ENCODE measurements around the gene SRM.
A peak's percentile ranks its signal among the peaks of the same experiment; 100 is the strongest.
"Not testable (repeated sequence)": the region's sequence is repeated elsewhere in the genome, so short reads cannot be mapped to it uniquely, and the experiment has no call there.

The SRM gene

DNA sequence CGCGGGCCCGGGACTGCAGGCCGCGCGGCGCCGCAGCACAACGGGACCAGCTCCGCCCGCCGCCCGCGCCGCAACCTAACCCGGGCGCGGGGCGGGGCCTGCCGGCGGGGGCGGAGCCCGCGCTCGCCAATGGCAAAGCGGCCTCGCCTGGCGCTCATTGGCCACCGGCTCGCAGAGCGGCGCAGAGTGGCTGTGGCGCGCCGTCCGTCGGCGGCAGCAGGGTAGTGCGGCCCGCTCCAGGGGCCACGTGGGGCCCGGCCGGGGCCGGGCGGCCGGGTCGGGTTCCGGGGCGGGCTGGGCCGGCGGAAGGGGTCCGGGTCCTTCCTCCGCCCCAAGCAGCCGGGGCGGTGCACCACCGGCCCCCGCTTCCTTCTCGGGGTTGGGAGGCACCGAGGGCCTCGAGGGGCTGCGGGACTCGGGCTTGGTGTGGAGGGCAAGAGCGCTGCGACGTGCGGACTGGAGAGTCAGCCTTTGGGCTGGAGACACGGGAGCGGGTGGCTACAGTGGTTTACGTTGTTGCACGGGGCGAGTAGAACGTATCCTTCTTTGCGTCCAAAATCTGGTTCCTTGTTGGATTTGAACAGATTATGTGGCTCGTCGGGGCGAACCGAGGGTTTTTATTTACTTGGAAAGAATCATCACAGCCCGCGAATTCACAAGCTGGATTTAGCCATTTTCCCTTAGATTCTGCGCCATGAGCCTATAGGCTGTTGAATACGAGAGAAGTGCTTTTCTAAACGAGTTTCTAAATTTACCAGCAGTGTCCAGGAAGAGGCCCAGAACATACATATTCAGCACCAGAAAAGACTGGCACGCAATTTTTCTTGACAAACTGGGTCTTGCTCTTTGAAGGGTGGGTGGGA is at the start of gene SRM:
SRM (minus strand) TSS at position 51 of the 863 bp plus-strand sequence. CDS start 75 bp downstream, outside the sequence.
- H3K36me3 Mint-ChIP-seq (ENCODE audit: low read depth), result peaks cover 16% of the 10 kb centered on the region
- H3K27ac Mint-ChIP-seq, result peak within 1 kb of the TSS; percentile 85
- H3K4me3 Mint-ChIP-seq, result peak within 1 kb of the TSS; percentile 97
- H3K9me3 Mint-ChIP-seq, result no peaks in the 10 kb centered on the region
- peaks cover 31% of the 10 kb centered on the region for H3K4me1 Mint-ChIP-seq (ENCODE audit: low read depth)
- no peaks in the 10 kb centered on the region for H3K27me3 Mint-ChIP-seq (ENCODE audit: low read depth)

DNA sequence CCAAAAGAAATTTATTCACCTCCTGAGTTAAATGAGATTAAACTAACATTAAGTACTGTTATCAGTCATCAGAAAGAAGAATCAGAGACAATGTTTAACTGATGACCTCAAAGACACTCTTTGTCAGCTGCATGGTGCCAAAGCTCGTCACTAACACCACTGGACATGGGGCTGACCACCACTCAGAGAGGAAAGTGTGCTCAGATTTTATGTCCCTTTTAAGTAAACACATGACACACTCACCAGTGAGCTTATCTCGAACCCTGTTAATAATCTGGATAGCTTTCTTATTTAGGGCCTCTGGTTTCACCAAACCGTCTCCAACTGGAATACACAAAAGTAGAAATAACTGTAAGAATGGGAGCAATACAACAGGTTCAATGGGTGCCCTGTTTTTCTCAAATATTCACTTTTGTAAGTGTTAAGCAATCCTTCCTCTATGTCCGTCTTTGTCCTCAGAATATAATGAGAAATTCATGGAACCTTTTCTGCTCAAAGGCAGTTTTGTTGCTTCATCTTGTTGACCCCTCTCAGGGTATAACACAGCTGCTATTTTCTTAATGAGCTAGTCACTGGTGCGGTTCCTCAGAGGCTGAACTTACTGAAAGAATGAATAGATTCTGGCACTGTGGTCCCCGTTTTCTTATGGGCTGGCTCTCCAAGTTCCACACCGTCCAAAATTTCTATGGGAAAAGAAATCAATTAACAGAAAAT is 49.4 kb upstream of the SRM start:
- Mint-ChIP-seq H3K27ac (no peak overlapping the region), H3K4me3 (no peak overlapping the region), H3K9me3 (no peaks in the 10 kb centered on the region), H3K27me3 (ENCODE audit: low read depth) (no peaks in the 10 kb centered on the region), H3K4me1 (ENCODE audit: low read depth) (no peaks in the 10 kb centered on the region), H3K36me3 (ENCODE audit: low read depth) (peaks cover 31% of the 10 kb centered on the region)

DNA sequence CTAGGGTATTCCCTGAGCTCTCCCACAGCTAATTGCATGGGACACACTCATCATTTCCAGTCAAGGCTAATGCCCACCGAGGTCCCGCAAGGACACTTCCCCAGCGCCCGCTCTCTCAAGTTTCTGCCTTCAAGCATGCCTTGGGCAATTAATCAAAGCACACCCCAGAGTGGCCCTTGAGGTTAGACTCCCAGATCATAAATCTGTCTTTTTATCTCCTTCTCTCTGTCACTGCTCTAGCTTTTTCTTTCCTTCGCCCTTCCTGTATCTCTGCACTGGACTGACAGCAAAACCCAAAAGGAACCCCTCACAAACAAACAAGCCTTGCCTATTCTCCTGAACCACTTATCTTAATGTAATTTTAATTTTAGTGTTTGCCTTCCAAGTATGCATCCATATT is 47.8 kb upstream of the SRM start:
- no peak overlapping the region for H3K27ac Mint-ChIP-seq
- H3K4me1 Mint-ChIP-seq (ENCODE audit: low read depth), result no peaks in the 10 kb centered on the region
- no peaks in the 10 kb centered on the region for H3K27me3 Mint-ChIP-seq (ENCODE audit: low read depth)
- H3K9me3 Mint-ChIP-seq, result no peaks in the 10 kb centered on the region
- peaks cover 28% of the 10 kb centered on the region for H3K36me3 Mint-ChIP-seq (ENCODE audit: low read depth)
- H3K4me3 Mint-ChIP-seq, result no peak overlapping the region

DNA sequence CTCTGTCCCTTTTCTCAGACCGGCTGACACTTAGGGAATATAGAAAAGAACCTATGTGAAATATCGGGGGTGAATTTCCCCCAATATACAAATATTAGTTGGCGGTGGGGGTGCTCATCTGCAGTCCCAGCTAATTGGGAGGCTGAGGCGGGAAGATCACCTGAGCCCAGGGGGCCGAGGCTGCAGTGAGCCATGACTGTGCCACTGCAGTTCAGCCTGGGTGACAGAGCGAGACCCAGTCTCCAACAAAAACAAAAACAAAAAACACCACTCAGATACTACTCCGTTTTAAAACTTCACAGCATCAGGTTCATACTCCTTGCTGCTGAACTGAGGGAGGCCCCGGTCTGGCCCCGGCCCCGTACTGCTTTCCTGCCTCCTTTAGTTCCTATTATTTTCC is 45.8 kb upstream of the SRM start:
- Mint-ChIP-seq H3K27ac (no peak overlapping the region), H3K4me3 (no peak overlapping the region), H3K4me1 (ENCODE audit: low read depth) (peaks cover 3% of the 10 kb centered on the region), H3K9me3 (no peaks in the 10 kb centered on the region), H3K27me3 (ENCODE audit: low read depth) (no peaks in the 10 kb centered on the region), H3K36me3 (ENCODE audit: low read depth) (peaks cover 25% of the 10 kb centered on the region)

DNA sequence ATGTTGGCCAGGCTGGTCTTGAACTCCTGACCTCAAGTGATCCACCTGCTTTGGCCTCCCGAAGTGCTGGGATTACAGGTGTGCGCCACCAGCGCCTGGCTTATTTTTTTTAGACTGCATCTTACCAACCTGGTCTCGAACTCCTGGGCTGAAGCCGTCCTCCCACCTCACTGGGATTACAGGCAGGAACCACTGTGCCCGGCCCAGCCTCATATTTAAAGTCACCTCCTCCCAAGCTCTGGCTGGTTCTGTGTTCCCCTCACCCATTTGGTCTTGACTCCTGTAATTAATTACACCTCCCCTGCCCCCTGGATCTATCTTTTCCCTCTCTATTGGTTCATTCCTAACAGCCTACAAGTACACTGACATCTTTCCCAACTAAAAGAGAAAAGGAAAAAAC is 41.5 kb upstream of the SRM start:
- peaks cover 16% of the 10 kb centered on the region for H3K4me1 Mint-ChIP-seq (ENCODE audit: low read depth)
- H3K27me3 Mint-ChIP-seq (ENCODE audit: low read depth), result no peaks in the 10 kb centered on the region
- peak overlapping the region; percentile 8 for H3K27ac Mint-ChIP-seq
- H3K4me3 Mint-ChIP-seq, result peak overlapping the region; percentile 69
- H3K9me3 Mint-ChIP-seq, result no peaks in the 10 kb centered on the region
- peaks cover 4% of the 10 kb centered on the region for H3K36me3 Mint-ChIP-seq (ENCODE audit: low read depth)

DNA sequence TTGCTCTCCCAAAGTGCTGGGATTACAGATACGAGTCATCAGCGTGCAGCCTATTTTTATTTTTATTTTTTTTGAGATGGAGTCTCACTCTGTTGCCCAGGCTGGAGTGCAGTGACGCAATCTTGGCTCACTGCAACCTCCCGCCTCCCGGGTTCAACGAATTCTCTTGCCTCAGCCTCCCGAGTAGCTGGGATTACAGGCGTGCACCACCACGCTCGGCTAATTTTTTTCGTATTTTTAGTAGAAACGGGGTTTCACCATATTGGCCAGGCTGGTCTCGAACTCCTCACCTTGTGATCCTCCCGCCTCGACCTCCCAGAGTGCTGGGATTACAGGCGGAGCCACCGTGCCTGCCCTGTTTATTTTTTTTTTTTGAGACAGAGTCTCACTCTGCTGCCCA is 41.0 kb upstream of the SRM start:
- not testable (repeated sequence) for H3K9me3 Mint-ChIP-seq; H3K27ac Mint-ChIP-seq; H3K36me3 Mint-ChIP-seq (ENCODE audit: low read depth); H3K27me3 Mint-ChIP-seq (ENCODE audit: low read depth); H3K4me3 Mint-ChIP-seq
- peaks cover 16% of the 10 kb centered on the region for H3K4me1 Mint-ChIP-seq (ENCODE audit: low read depth)

DNA sequence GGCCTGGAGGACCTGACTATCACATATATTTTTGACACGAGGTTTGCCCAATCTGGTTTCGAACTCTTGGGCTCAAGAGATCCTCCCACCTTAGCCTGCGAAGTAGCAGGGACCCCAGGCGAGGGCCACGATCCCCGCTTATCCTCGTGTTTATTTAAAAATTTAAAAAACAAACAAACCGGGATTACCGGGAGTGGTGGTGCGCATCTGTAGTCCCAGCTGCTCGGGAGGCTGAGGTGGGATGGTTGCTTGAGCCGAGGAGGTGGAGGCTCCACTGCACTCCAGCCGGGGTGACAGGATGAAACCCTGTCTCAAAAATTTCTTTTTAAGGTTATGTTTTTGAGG is 40.3 kb upstream of the SRM start:
- Mint-ChIP-seq H3K36me3 (ENCODE audit: low read depth) (peaks cover 4% of the 10 kb centered on the region), H3K4me1 (ENCODE audit: low read depth) (peaks cover 16% of the 10 kb centered on the region), H3K27ac (peak overlapping the region; percentile 95), H3K9me3 (no peaks in the 10 kb centered on the region), H3K27me3 (ENCODE audit: low read depth) (no peaks in the 10 kb centered on the region), H3K4me3 (peak overlapping the region; percentile 97)

DNA sequence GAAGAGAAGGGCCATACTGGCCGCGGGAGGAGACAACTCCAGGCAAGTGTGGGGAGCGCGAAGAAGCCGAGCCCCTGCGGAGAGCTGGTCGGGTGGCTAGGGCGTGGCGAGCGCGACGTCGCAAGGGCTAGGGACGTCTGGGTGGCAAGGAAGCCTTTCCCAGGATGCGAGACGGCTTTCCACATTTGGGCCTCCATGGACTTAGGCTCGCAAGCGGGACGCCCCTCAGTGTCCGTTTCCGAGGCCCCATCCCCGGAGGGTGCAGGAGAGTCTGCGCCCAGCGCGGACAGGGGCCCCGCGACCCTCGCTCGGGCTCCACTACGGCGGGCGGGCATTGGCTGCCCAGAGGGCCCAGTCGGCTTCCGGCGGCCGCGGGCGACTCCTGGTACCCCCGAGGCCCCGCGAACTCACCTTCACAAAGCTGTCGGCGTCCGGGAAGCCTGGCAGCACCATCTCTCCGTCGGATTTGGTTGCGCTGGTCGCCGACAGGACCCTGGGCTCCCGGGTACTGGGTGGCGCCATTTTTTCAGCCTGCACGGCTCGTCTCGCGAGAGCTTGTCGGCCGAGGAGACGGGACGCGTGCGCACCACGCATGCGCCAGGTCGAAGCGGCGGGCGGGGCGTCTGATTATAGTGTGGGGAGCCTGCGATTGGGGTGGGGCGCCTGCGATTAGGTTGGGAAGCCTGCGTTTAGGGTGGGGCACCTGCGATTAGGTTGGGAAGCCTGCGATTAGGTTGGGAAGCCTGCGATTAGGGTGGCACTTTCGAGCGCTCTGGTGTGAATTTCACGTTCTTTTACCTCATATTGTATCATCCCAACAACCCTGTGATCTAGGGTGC is 39.7 kb upstream of the SRM start, which contains the start of gene EXOSC10:
EXOSC10 (minus strand) TSS at position 560 of the 839 bp plus-strand sequence; CDS start at position 522, 38 bp downstream.
- peak within 1 kb of the TSS; percentile 95 for H3K27ac Mint-ChIP-seq
- H3K4me3 Mint-ChIP-seq, result peak within 1 kb of the TSS; percentile 97
- peaks cover 4% of the 10 kb centered on the region for H3K36me3 Mint-ChIP-seq (ENCODE audit: low read depth)
- H3K9me3 Mint-ChIP-seq, result no peaks in the 10 kb centered on the region
- no peaks in the 10 kb centered on the region for H3K27me3 Mint-ChIP-seq (ENCODE audit: low read depth)
- peaks cover 16% of the 10 kb centered on the region for H3K4me1 Mint-ChIP-seq (ENCODE audit: low read depth)

DNA sequence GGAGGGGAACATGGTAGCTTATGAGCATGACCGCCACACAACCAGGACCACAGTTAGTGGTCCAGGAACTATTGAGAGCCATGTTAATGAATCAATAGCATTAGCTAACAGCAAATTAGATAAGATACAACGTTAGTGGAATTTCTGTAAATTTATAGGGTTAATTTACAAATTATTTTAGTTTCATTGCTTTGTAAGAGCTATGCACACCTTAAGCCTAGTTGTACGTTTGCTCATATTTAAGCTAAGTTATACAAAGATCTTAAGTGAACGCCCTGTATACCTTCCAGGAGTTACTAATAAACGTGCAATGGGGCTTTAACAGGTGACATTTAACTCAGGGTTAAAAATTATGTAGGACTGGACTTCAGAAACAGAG is 39.1 kb upstream of the SRM start:
- peak overlapping the region; percentile 97 for H3K4me3 Mint-ChIP-seq
- H3K9me3 Mint-ChIP-seq, result no peaks in the 10 kb centered on the region
- H3K27ac Mint-ChIP-seq, result peak overlapping the region; percentile 91
- no peaks in the 10 kb centered on the region for H3K27me3 Mint-ChIP-seq (ENCODE audit: low read depth)
- H3K4me1 Mint-ChIP-seq (ENCODE audit: low read depth), result peaks cover 16% of the 10 kb centered on the region
- peaks cover 4% of the 10 kb centered on the region for H3K36me3 Mint-ChIP-seq (ENCODE audit: low read depth)

DNA sequence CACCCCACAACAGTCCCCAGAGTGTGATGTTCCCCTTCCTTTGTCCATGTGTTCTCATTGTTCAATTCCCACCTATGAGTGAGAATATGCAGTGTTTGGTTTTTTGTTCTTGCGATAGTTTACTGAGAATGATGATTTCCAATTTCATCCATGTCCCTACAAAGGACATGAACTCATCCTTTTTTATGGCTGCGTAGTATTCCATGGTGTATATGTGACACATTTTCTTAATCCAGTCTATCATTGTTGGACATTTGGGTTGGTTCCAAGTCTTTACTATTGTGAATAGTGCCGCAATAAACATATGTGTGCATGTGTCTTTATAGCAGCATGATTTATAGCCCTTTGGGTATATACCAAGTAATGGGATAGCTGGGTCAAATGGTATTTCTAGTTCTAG is 24.0 kb upstream of the SRM start:
- H3K27ac Mint-ChIP-seq, result not testable (repeated sequence)
- H3K36me3 Mint-ChIP-seq (ENCODE audit: low read depth), result peaks cover 47% of the 10 kb centered on the region

DNA sequence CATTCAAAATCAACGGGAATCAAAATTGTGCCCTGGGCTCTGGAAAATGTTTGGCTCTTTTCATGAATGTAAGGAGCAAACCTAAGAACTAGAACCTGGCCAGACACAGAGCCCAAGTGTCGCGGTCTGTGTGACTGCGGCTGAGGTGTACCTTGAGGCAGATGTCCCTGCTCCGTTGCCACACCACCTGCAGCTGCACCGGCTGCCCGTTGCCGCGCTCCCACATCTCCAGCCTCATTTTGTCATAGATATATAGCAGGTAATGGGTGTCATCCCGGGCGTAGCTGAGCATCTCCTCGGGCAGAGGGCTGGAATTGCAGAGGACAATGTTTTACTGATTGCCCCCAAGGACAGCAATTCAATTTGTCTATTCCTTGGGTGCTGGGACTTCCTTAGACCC is 21.1 kb upstream of the SRM start:
- Mint-ChIP-seq H3K9me3 (no peaks in the 10 kb centered on the region), H3K4me3 (no peak overlapping the region), H3K36me3 (ENCODE audit: low read depth) (peaks cover 44% of the 10 kb centered on the region), H3K27ac (no peak overlapping the region), H3K27me3 (ENCODE audit: low read depth) (no peaks in the 10 kb centered on the region), H3K4me1 (ENCODE audit: low read depth) (no peaks in the 10 kb centered on the region)

More for the DNA sequence above, 24.0 kb upstream of the SRM start:
- not testable (repeated sequence) for H3K4me1 Mint-ChIP-seq (ENCODE audit: low read depth); H3K4me3 Mint-ChIP-seq; H3K9me3 Mint-ChIP-seq; H3K27me3 Mint-ChIP-seq (ENCODE audit: low read depth)

DNA sequence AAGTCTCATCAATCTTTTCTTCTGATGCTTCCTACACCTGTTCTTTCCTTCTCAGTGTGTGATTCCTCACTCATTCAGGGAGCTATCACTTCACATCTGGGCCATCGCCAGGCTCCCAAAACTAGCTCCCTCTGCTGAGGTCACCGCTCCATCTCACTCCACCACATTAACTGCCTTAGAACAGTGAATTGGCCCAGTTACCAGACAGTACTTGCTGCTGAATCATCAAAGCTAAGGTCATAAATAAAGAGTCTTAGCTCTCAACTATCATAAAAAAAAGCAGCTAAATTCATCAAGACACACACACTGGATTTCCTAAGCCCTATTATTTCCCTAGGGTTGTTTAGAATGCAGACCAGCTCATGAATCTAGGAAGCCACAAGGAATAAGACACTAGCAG is 18.8 kb upstream of the SRM start:
- H3K27me3 Mint-ChIP-seq (ENCODE audit: low read depth), result no peaks in the 10 kb centered on the region
- peaks cover 46% of the 10 kb centered on the region for H3K36me3 Mint-ChIP-seq (ENCODE audit: low read depth)
- H3K27ac Mint-ChIP-seq, result no peak overlapping the region
- no peaks in the 10 kb centered on the region for H3K4me1 Mint-ChIP-seq (ENCODE audit: low read depth)
- H3K4me3 Mint-ChIP-seq, result no peak overlapping the region
- H3K9me3 Mint-ChIP-seq, result no peaks in the 10 kb centered on the region

DNA sequence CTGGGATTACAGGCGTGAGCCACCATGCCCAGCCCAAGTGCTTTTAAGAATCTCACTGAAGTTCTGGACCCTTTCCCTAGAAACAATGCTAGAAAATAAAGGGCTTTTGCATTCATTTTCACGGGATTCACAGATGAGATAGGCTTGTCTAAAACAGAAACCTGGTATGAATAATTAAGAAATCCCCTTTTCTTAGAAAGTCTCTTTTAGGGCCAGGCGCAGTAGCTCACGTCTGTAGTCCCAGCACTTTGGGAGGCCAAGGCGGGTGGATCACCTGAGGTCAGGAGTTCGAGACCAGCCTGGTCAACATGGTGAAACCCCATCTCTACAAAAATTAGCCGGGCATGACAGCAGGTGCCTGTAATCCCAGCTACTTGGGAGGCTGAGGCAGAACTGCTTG is 13.6 kb upstream of the SRM start:
- not testable (repeated sequence) for H3K27ac Mint-ChIP-seq

DNA sequence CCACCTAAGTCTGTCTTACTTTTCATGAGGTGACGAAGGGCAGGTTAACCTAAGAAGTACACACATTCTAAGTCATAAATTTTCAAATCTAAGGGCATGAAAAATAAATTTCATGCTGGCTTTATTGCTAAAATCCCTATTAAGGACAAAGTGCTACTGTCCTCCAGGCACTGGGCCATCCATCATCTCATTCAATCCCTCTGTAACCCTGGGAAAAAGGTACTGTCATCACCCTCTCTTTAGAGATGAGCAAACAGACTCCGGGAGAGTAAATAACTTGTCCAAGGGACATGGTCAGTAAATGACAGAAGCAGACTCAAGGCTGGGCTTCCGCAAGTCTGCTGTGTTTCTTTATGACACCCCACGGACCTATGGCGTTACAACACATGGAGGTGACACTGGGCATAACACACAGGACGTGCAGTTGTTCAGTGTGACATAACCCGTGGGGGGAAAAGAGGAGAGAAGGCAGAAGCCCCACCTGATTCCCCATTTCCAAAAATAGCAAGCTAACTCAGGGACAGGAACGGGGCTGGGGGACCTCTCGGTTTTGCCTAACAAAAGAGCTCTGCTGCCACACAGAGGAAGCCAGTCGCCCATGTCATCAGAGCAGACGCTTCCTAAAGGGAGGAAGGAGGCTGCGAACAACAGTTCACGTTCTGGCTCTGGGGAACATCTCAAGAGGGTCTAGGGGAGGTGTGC is 12.5 kb upstream of the SRM start:
- Mint-ChIP-seq H3K27me3 (ENCODE audit: low read depth) (no peaks in the 10 kb centered on the region), H3K9me3 (no peaks in the 10 kb centered on the region), H3K4me1 (ENCODE audit: low read depth) (peaks cover 4% of the 10 kb centered on the region), H3K4me3 (no peak overlapping the region), H3K27ac (no peak overlapping the region), H3K36me3 (ENCODE audit: low read depth) (peaks cover 55% of the 10 kb centered on the region)

More for the DNA sequence above, 13.6 kb upstream of the SRM start:
- not testable (repeated sequence) for H3K27me3 Mint-ChIP-seq (ENCODE audit: low read depth); H3K4me1 Mint-ChIP-seq (ENCODE audit: low read depth); H3K4me3 Mint-ChIP-seq; H3K9me3 Mint-ChIP-seq
- peaks cover 56% of the 10 kb centered on the region for H3K36me3 Mint-ChIP-seq (ENCODE audit: low read depth)
